HFF-Myc (cell line): ENCODE results near the gene SRPX2.

ENCODE experiments used
- DNase-seq: peaks from one replicate; pipeline ENCODE4 v3.0.0-alpha.2; 2011; ENCODE audit warnings: low read depth; ENCODE audit errors: extremely low read depth
- H3K4me3 ChIP-seq: replicated peaks from 2 replicates; pipeline ENCODE4 v1.5.1; 2011; ENCODE audit warnings: low read depth, mild to moderate bottlenecking, control low read depth, low read length
- CTCF ChIP-seq: IDR thresholded peaks from 2 replicates; pipeline ENCODE4 v1.5.1; 2012; ENCODE audit warnings: mild to moderate bottlenecking, low read depth, low read length, control low read depth; ENCODE audit errors: missing control alignments

The SRPX2 gene

DNA sequence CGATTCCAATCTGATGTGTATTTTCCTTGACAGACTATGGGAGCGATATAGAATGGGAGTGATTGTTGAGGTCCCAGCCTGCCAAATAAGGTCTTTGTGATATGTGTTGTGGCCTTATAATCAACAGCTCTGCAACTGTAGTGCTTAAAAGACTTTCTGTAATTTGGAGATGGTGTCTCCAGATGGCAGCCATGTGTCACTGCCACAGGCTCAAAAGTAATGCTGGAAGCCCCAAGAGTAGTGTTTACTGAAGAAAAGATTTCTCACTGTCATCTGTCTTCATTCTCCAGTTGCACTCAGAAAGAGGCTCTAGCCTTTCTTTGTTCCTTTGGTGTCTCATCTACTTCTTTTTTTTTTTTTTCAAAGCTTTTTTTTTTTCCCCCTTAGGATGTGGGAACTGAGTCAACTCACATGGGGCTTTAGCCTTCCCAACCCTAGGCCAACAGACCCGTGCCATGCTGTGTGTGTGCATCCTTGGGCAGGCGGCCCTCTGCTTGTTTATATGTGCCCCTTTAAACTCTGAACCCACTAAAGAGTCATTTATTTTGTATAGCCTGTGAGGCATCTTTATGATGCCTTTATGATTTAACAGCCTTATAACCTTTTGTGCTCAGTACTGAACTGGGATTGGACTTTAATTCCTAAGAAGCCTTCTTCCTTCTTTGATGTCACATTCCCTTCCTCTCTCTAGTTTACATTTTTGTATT, 15.6 kb downstream of the SRPX2 start:
- TF ChIP-seq CTCF: no peak
- no peak for DNase-seq
- H3K4me3 ChIP-seq: no peak overlapping the region

DNA sequence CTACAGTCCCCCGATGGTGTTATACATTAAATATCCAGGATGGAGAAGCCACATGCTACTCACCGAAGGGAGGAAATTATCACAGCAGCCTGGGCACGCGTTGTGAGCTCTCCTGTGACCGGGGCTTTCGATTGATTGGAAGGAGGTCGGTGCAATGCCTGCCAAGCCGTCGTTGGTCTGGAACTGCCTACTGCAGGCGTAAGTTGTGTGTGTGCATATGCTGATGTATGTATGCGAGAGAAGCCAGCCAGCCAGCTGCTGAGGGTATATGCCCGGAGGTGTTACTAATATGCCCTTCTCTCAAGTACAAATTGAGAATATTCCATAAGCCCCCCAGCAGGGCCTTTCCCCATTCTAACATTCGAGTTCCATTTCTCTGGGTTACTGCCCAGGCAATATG, 18.2 kb downstream of the SRPX2 start:
- no peak for DNase-seq
- no peak for TF ChIP-seq CTCF
- H3K4me3 ChIP-seq: no peak overlapping the region

DNA sequence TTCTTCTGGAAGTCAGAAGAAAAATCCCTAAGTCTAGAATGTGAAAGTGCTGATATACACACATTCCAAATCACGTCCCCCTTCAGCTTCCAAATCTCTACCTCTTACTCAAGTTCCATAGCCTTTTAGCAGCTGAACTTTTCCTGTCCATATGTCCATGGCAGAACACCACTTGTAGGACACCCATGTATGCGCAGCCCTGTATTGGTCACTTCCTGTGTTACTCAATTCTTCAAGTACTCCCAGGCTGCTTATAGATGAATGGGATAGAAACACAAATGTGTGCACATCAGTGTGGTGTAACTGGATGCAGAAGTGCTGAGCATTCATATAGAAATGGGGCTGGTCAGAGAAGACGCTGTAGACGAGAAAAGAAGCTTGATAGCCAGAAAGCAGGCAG, 18.8 kb downstream of the SRPX2 start:
- no peak for TF ChIP-seq CTCF
- no peak for DNase-seq
- H3K4me3 ChIP-seq: no peak overlapping the region

- DNase-seq: no peak
- no peak overlapping the region for H3K4me3 ChIP-seq
- no peak for TF ChIP-seq CTCF
These were observed 19.6 kb downstream of the SRPX2 start for GRCh38 chrX:100663642-100664041.

- no peak overlapping the region for H3K4me3 ChIP-seq
- TF ChIP-seq CTCF: no peak
- DNase-seq: no peak
These were observed 29.0 kb downstream of the SRPX2 start for GRCh38 chrX:100672966-100673365.

DNA sequence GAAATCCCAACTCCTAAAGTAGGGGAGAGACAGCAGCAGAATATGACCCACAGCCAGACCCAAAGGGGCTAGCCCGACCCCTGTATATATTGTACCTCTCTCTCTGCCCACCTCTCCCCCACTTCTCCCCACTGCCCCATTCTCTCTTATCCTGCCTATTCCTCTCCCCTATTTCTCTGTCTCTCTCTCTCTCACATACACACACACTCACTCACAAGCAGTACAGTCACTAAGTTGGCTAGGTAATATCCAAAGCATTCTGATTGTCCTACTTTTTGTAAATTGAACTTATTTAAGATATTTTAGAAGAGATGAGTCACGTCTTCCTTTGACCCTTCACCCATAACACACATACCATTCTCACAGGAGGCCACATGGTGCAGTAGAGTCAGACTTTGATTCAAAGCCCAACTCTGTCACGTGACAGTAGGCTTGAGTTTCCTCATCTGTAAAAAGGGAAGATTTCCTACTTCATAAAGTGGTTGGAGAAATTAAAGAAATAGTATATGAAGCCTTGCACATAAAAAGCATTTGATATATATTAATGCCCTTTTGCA, 29.5 kb downstream of the SRPX2 start:
- DNase-seq: peak; percentile 31
- H3K4me3 ChIP-seq: no peak overlapping the region
- TF ChIP-seq CTCF: no peak

DNA sequence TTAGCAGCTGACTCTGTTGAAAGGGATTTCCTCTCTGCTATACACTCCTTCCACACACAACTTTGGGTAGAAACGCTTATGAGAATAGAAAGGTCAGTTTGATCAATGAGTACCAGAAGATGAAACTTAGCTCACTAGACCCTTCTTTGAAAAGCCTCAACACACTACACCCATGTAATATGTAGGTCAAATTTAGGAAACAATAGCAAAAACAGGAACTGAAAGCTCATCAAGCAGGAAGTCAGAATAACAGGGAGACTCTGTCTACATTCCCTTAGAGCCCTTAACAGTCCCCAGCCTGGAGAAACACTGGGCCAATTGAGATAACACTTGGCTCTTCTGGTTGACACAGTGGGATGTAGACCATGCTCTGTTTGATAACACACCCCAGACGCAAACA, 30.7 kb downstream of the SRPX2 start:
- no peak for TF ChIP-seq CTCF
- H3K4me3 ChIP-seq: no peak overlapping the region
- DNase-seq: no peak
